ENCODE measurements around the gene NKD2.

NKD2 gene

DNA sequence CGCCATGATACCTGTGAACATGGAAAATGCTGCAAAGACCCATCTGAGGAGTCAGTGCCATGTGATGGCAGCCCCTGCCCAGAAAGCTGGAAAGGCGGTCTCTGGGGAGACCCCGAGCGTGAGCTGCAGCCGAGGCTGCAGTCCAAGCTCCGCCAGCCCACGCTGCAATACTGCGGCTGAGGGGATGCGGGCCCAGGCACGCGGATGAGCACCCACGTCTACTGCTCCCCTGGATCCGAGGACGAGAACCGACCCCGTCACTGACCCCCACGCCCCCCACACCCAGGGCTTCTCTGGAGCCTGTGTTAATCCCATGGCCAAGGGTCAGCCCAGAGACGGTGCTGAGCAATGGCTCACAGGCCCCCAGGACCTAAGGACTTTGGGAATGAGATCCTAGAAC lies 70.9 kb downstream of the NKD2 start:
- Histone ChIP-seq H3K79me2 (ENCODE audit: low read length) (no peaks in the 10 kb centered on the region), H3K4me3 (ENCODE audit: low read length) (no peak overlapping the region)

DNA sequence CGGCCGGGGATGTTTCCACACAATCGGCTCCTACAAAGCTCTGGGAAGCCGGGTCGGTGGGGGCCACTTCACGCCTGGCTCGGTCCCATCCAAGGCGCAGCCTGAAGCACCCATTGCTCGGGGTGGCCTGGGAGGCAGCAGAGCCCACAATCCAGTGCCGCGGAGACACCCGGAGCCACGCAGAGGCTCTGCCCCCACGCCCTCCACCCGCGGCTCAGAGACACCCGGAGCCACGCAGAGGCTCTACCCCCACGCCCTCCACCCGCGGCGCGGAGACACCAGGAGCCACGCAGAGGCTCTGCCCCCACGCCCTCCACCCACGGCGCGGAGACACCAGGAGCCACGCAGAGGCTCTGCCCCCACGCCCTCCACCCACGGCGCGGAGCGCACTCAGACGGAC lies 71.4 kb downstream of the NKD2 start:
- TF ChIP-seq, protein P1, sequence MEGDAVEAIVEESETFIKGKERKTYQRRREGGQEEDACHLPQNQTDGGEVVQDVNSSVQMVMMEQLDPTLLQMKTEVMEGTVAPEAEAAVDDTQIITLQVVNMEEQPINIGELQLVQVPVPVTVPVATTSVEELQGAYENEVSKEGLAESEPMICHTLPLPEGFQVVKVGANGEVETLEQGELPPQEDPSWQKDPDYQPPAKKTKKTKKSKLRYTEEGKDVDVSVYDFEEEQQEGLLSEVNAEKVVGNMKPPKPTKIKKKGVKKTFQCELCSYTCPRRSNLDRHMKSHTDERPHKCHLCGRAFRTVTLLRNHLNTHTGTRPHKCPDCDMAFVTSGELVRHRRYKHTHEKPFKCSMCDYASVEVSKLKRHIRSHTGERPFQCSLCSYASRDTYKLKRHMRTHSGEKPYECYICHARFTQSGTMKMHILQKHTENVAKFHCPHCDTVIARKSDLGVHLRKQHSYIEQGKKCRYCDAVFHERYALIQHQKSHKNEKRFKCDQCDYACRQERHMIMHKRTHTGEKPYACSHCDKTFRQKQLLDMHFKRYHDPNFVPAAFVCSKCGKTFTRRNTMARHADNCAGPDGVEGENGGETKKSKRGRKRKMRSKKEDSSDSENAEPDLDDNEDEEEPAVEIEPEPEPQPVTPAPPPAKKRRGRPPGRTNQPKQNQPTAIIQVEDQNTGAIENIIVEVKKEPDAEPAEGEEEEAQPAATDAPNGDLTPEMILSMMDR (IDR thresholded peaks at IDR 0.05; ENCODE audit: low read length) = no peak
- TF ChIP-seq EZH2 (optimal IDR thresholded peaks at IDR 0.05; ENCODE audit: low read depth, low read length) (no peak), EZH2phosphoT487 (IDR thresholded peaks at IDR 0.05; ENCODE audit: low read length) (no peak)
- no peak overlapping the region for H3K9ac ChIP-seq (ENCODE audit: low read length)
- H3K4me1 ChIP-seq (ENCODE audit: low read length) = no peaks in the 10 kb centered on the region
- H3K4me2 ChIP-seq (ENCODE audit: low read depth, low read length) = no peak overlapping the region
- H3F3A ChIP-seq (ENCODE audit: insufficient read depth, low read length) = no peaks in the 10 kb centered on the region
- no peaks in the 10 kb centered on the region for H3K9me2 ChIP-seq (replicated peaks; ENCODE audit: insufficient read depth, low read length)
- no peak overlapping the region for H2AFZ ChIP-seq (ENCODE audit: low read length)
- no peak overlapping the region for H3K27ac ChIP-seq (ENCODE audit: low read length)
- H3K27me3 ChIP-seq (replicated peaks; ENCODE audit: insufficient read depth, low read length) = no peaks in the 10 kb centered on the region
- no peaks in the 10 kb centered on the region for H3K9me3 ChIP-seq (replicated peaks; ENCODE audit: insufficient read depth, low read length)
- H4K20me1 ChIP-seq (ENCODE audit: insufficient read depth, low read length) = no peaks in the 10 kb centered on the region
- DNase-seq = no peak
- H3K36me3 ChIP-seq (replicated peaks; ENCODE audit: insufficient read depth, low read length) = no peaks in the 10 kb centered on the region
- H3K79me2 ChIP-seq (ENCODE audit: low read length) = no peaks in the 10 kb centered on the region
- H3K4me3 ChIP-seq (ENCODE audit: low read length) = no peak overlapping the region

More for the DNA sequence above, 70.9 kb downstream of the NKD2 start:
- DNase-seq = no peak
- Histone ChIP-seq H3K9me3 (replicated peaks; ENCODE audit: insufficient read depth, low read length) (no peaks in the 10 kb centered on the region), H3K4me2 (ENCODE audit: low read depth, low read length) (no peak overlapping the region), H2AFZ (ENCODE audit: low read length) (no peak overlapping the region), H3K27ac (ENCODE audit: low read length) (no peak overlapping the region), H3K4me1 (ENCODE audit: low read length) (no peaks in the 10 kb centered on the region), H3K9me2 (replicated peaks; ENCODE audit: insufficient read depth, low read length) (no peaks in the 10 kb centered on the region), H3K9ac (ENCODE audit: low read length) (no peak overlapping the region), H3F3A (ENCODE audit: insufficient read depth, low read length) (no peaks in the 10 kb centered on the region), H4K20me1 (ENCODE audit: insufficient read depth, low read length) (no peaks in the 10 kb centered on the region), H3K36me3 (replicated peaks; ENCODE audit: insufficient read depth, low read length) (no peaks in the 10 kb centered on the region), H3K27me3 (replicated peaks; ENCODE audit: insufficient read depth, low read length) (no peaks in the 10 kb centered on the region)
- TF ChIP-seq EZH2 (optimal IDR thresholded peaks at IDR 0.05; ENCODE audit: low read depth, low read length) = no peak
- TF ChIP-seq, protein P1 (IDR thresholded peaks at IDR 0.05; ENCODE audit: low read length) = no peak
- TF ChIP-seq EZH2phosphoT487 (IDR thresholded peaks at IDR 0.05; ENCODE audit: low read length) = no peak

DNA sequence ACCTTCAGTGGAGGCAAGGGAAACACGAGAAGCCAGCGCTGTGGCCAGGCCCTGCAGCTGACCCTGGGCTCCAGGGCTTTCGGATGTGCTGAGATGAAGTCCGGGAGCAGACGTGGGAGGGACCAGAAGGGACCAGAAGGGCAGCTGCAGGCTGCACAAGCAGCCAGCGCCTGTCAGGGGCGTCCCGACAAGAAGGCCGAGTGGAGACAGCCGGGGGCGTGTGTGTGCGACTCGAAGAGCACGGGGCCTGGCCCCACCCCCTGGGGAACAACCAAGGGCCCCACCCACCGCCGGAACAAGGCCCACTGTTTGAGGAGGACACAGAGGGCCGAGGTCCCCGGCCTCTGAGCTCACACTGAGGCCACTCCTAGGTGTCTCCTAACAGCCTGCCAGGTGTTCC lies 71.8 kb downstream of the NKD2 start:
- H3K9me3 ChIP-seq (replicated peaks; ENCODE audit: insufficient read depth, low read length) = no peaks in the 10 kb centered on the region
- TF ChIP-seq EZH2phosphoT487 (IDR thresholded peaks at IDR 0.05; ENCODE audit: low read length) (no peak), EZH2 (optimal IDR thresholded peaks at IDR 0.05; ENCODE audit: low read depth, low read length) (no peak)
- TF ChIP-seq, protein P1 (IDR thresholded peaks at IDR 0.05; ENCODE audit: low read length) = no peak
- H3K9me2 ChIP-seq (replicated peaks; ENCODE audit: insufficient read depth, low read length) = no peaks in the 10 kb centered on the region
- no peaks in the 10 kb centered on the region for H3F3A ChIP-seq (ENCODE audit: insufficient read depth, low read length)
- H3K27me3 ChIP-seq (replicated peaks; ENCODE audit: insufficient read depth, low read length) = no peaks in the 10 kb centered on the region
- no peaks in the 10 kb centered on the region for H4K20me1 ChIP-seq (ENCODE audit: insufficient read depth, low read length)
- no peak for DNase-seq
- H3K27ac ChIP-seq (ENCODE audit: low read length) = no peak overlapping the region
- H3K36me3 ChIP-seq (replicated peaks; ENCODE audit: insufficient read depth, low read length) = no peaks in the 10 kb centered on the region
- H3K4me2 ChIP-seq (ENCODE audit: low read depth, low read length) = no peak overlapping the region
- no peak overlapping the region for H3K4me3 ChIP-seq (ENCODE audit: low read length)
- no peaks in the 10 kb centered on the region for H3K4me1 ChIP-seq (ENCODE audit: low read length)
- H3K79me2 ChIP-seq (ENCODE audit: low read length) = no peaks in the 10 kb centered on the region
- no peak overlapping the region for H2AFZ ChIP-seq (ENCODE audit: low read length)
- no peak overlapping the region for H3K9ac ChIP-seq (ENCODE audit: low read length)

All from MM.1S (cell line).